ENCODE measurements around the gene LILRA1. TPM values are rescaled to one million over a fixed set of nuclear protein-coding genes. Genes with fewer than 3 reads are reported as not detected.

LILRA1 gene
- total and polyA plus RNA-seq, 2 donors from 2014 or later, result 0.43 to 2.2 TPM

- Histone ChIP-seq H3K4me1 (ENCODE audit: control insufficient read depth in 2 of 3, insufficient read depth in 2 of 3, low read depth in 1 of 3, low read length in 3 of 3) (no peaks in the 10 kb centered on the region), H3K4me3 (ENCODE audit: low read length in 3 of 3) (no peak overlapping the region), H3K9me3 (ENCODE audit: control insufficient read depth in 2 of 3, insufficient read depth in 1 of 3, low read length in 3 of 3) (no peaks in the 10 kb centered on the region), H3K9ac (ENCODE audit: low read length in 3 of 3) (no peak overlapping the region), H3K27ac (ENCODE audit: low read depth in 2 of 2, low read length in 2 of 2) (no peak overlapping the region), H3K36me3 (ENCODE audit: control insufficient read depth in 2 of 3, insufficient read depth in 3 of 3, low read length in 3 of 3) (no peaks in the 10 kb centered on the region), H3K27me3 (ENCODE audit: control insufficient read depth, insufficient read depth, low read length) (no peaks in the 10 kb centered on the region)
- no peak for TF ChIP-seq CTCF (IDR thresholded peaks at IDR 0.05; ENCODE audit: borderline replicate concordance, extremely low read depth, insufficient read depth)
- intact Hi-C loops (cut with DNase I), result no loop called here
- DNase-seq, result peak in 1 of 5 donors; percentile 13
- FAIRE-seq, result no peak
Measured at GRCh38 chr19:54572696-54573311, 20.6 kb upstream of the LILRA1 start.

- no peak within 1 kb of the TSS for H3K4me3 ChIP-seq (ENCODE audit: low read length in 3 of 3)
- no peaks in the 10 kb centered on the region for H3K36me3 ChIP-seq (ENCODE audit: control insufficient read depth in 2 of 3, insufficient read depth in 3 of 3, low read length in 3 of 3)
- no peaks in the 10 kb centered on the region for H3K4me1 ChIP-seq (ENCODE audit: control insufficient read depth in 2 of 3, insufficient read depth in 2 of 3, low read depth in 1 of 3, low read length in 3 of 3)
- intact Hi-C loops (cut with DNase I), result no loop called here
- H3K9ac ChIP-seq (ENCODE audit: low read length in 3 of 3), result no peak within 1 kb of the TSS
- no peak within 1 kb of the TSS for H3K27ac ChIP-seq (ENCODE audit: low read depth in 2 of 2, low read length in 2 of 2)
- DNase-seq (no peak), FAIRE-seq (no peak)
- no peak for TF ChIP-seq CTCF (IDR thresholded peaks at IDR 0.05; ENCODE audit: borderline replicate concordance, extremely low read depth, insufficient read depth)
- H3K27me3 ChIP-seq (ENCODE audit: control insufficient read depth, insufficient read depth, low read length), result no peaks in the 10 kb centered on the region
- H3K9me3 ChIP-seq (ENCODE audit: control insufficient read depth in 2 of 3, insufficient read depth in 1 of 3, low read length in 3 of 3), result no peaks in the 10 kb centered on the region
Measured at GRCh38 chr19:54573330-54573872, 20.0 kb upstream of the LILRA1 start, which contains the start of gene LILRA2. LILRA2 (plus strand) TSS chr19:54573790; CDS start chr19:54573879, 89 bp downstream.

- Histone ChIP-seq H3K27me3 (ENCODE audit: control insufficient read depth, insufficient read depth, low read length) (no peaks in the 10 kb centered on the region), H3K9ac (ENCODE audit: low read length in 3 of 3) (no peak overlapping the region), H3K4me1 (ENCODE audit: control insufficient read depth in 2 of 3, insufficient read depth in 2 of 3, low read depth in 1 of 3, low read length in 3 of 3) (no peaks in the 10 kb centered on the region), H3K27ac (ENCODE audit: low read depth in 2 of 2, low read length in 2 of 2) (no peak overlapping the region), H3K36me3 (ENCODE audit: control insufficient read depth in 2 of 3, insufficient read depth in 3 of 3, low read length in 3 of 3) (no peaks in the 10 kb centered on the region), H3K4me3 (ENCODE audit: low read length in 3 of 3) (no peak overlapping the region), H3K9me3 (ENCODE audit: control insufficient read depth in 2 of 3, insufficient read depth in 1 of 3, low read length in 3 of 3) (no peaks in the 10 kb centered on the region)
- no peak for TF ChIP-seq CTCF (IDR thresholded peaks at IDR 0.05; ENCODE audit: borderline replicate concordance, extremely low read depth, insufficient read depth)
- intact Hi-C loops (cut with DNase I), result no loop called here
- FAIRE-seq (no peak), DNase-seq (no peak)
Measured at GRCh38 chr19:54574051-54574450, 19.4 kb upstream of the LILRA1 start.

Measured in kidney (tissue), 14 donors.